ENCODE results near the gene GRM6.

The GRM6 gene

GRCh38 chr5:178983728-178984127 is 11.4 kb downstream of the GRM6 start:
- no peak for DNase-seq (ENCODE audit: low read depth)

- no peak for DNase-seq (ENCODE audit: low read depth)
Observed at GRCh38 chr5:178982941-178983340, 12.2 kb downstream of the GRM6 start.

GRCh38 chr5:178981381-178981780 is 13.7 kb downstream of the GRM6 start:
- DNase-seq (ENCODE audit: low read depth): no peak

GRCh38 chr5:178965465-178966055 is 29.6 kb downstream of the GRM6 start:
- no peak for DNase-seq (ENCODE audit: low read depth)

- no peak for DNase-seq (ENCODE audit: low read depth)
Observed at GRCh38 chr5:178941361-178941760, 53.8 kb downstream of the GRM6 start.

- no peak for DNase-seq (ENCODE audit: low read depth)
Observed at GRCh38 chr5:178940569-178941360, 54.4 kb downstream of the GRM6 start, which contains the start of gene ZNF454. ZNF454 (plus strand) TSS chr5:178941198; CDS start chr5:178942792, 1,594 bp downstream.

GRCh38 chr5:178931846-178932760 is 63.0 kb downstream of the GRM6 start:
- no peak for DNase-seq (ENCODE audit: low read depth)
